Measurements from ENCODE around the gene HP. TPM values are rescaled to one million over a fixed set of nuclear protein-coding genes. Genes with fewer than 3 reads are reported as not detected.
"Not testable (repeated sequence)": the region's sequence is repeated elsewhere in the genome, so short reads cannot be mapped to it uniquely, and the experiment has no call there.

HP gene, protein sequence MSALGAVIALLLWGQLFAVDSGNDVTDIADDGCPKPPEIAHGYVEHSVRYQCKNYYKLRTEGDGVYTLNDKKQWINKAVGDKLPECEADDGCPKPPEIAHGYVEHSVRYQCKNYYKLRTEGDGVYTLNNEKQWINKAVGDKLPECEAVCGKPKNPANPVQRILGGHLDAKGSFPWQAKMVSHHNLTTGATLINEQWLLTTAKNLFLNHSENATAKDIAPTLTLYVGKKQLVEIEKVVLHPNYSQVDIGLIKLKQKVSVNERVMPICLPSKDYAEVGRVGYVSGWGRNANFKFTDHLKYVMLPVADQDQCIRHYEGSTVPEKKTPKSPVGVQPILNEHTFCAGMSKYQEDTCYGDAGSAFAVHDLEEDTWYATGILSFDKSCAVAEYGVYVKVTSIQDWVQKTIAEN
- 137 TPM for total RNA-seq

DNA sequence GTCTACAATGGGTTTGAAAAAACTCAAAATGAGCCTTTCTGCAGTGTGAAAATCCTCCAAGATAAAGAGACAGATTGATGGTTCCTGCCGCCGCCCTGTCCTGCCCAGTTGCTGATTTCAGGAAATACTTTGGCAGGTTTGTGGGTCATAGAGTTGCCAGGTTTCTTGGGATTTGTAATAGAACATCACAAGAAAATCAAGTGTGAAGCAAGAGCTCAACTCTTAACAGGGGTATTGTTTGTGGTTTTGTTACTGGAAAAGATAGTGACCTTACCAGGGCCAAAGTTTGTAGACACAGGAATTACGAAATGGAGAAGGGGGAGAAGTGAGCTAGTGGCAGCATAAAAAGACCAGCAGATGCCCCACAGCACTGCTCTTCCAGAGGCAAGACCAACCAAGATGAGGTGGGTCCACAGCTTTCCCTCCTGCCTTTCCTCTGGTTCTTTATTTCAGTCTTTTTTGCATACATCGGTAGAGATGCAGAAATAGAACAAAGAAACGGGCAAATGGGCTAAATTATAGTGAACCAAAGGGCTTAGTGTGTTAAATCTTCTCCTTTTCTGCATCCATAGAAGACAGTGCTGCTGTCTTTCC lies at the start of gene HP:
TSS of gene HP (plus strand) at position 252 of the 594 bp plus-strand sequence. CDS start at position 400, 148 bp downstream.
- H3K36me3 ChIP-seq; DNase-seq (ENCODE audit: low spot score in 2 of 2); intact Hi-C loops (cut with DNase I); H3K9me3 ChIP-seq; H3K27me3 ChIP-seq; H3K4me3 ChIP-seq; H3K27ac ChIP-seq; H3K4me1 ChIP-seq: not testable (repeated sequence)

DNA sequence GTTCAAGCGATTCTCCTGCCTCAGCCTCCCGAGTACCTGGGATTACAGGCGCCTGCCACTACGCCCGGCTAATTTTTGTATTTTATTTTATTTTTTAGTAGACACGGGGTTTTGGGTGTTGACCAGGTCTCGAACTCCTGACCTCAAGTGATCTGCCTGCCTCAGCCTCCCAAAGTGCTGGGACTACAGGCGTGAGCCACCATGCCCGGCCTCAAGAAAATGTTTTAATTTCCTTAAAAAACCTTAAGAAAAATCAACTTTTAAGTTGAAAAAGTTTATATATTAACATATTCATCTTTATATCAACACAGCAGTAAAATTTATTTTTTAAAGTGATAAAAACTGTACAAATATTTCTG lies 46.3 kb upstream of the HP start:
- intact Hi-C loops (cut with DNase I): loop anchor here (1.0 to 2.0 kb wide), 4 partner anchors 85 to 285 kb away; partner anchors contain the start of genes DHX38, IST1 and TXNL4B
- H3K36me3 ChIP-seq; H3K27me3 ChIP-seq; DNase-seq (ENCODE audit: low spot score in 2 of 2); H3K9me3 ChIP-seq; H3K4me1 ChIP-seq: not testable (repeated sequence)
- H3K27ac ChIP-seq: peak overlapping the region in 1 of 2 donors; percentile 48
- H3K4me3 ChIP-seq: peak overlapping the region; percentile 80 to 94

DNA sequence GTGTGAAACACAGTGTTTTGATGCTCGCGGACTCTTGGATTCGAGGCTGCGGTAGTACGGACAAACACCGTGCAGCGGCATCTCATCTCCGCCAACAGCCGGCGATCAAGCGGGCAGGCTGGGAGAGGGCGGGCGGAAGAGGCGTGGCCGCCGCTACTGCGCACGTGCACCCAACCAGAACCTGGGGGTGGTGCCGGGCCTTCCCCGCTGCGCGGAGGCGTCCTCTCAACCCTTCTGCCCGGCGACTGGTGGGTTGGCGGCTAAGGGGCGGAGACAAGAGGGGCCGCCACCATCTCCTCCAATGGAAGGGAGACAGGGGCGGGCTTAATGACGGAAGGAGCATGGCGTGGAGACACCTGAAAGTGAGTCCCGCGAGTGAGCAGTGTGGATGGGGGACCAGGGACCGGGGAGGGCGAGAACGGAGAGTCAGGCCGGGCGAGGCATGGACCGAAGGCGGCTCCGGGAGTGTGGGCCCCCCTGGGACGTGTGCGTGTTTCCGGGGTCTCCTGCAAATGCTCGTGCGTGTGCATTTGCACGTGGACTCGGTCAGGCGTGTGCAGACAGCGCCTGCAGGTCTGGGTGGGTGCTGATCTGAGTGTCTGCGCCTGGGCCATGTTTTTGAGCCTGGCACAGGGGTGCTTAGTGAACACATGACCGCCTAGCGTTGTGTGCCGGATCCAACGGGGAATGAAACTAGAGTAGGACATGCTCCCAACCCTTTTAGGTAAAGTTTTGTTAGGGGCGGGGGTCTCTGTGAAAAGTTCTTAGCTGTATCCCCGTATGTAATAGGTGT lies 45.7 kb upstream of the HP start, which contains the start of gene DHODH:
TSS of gene DHODH (plus strand) at position 321 of the 793 bp plus-strand sequence. CDS start at position 342, 21 bp downstream.
- Histone ChIP-seq H3K27me3 (no peaks in the 10 kb centered on the region), H3K4me1 (peaks cover 0 to 2% of the 10 kb centered on the region in 2 donors), H3K9me3 (no peaks in the 10 kb centered on the region), H3K4me3 (peak within 1 kb of the TSS; percentile 80 to 94), H3K27ac (peak within 1 kb of the TSS; percentile 42 to 48), H3K36me3 (no peaks in the 10 kb centered on the region)
- peak; percentile 95 to 99 for DNase-seq (ENCODE audit: low spot score in 2 of 2)
- TF ChIP-seq, protein P1, sequence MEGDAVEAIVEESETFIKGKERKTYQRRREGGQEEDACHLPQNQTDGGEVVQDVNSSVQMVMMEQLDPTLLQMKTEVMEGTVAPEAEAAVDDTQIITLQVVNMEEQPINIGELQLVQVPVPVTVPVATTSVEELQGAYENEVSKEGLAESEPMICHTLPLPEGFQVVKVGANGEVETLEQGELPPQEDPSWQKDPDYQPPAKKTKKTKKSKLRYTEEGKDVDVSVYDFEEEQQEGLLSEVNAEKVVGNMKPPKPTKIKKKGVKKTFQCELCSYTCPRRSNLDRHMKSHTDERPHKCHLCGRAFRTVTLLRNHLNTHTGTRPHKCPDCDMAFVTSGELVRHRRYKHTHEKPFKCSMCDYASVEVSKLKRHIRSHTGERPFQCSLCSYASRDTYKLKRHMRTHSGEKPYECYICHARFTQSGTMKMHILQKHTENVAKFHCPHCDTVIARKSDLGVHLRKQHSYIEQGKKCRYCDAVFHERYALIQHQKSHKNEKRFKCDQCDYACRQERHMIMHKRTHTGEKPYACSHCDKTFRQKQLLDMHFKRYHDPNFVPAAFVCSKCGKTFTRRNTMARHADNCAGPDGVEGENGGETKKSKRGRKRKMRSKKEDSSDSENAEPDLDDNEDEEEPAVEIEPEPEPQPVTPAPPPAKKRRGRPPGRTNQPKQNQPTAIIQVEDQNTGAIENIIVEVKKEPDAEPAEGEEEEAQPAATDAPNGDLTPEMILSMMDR (IDR thresholded peaks at IDR 0.05): peak in 2 of 3 experiments; percentile 6 to 15
- intact Hi-C loops (cut with DNase I): loop anchor here (1.0 to 2.0 kb wide), 4 partner anchors 85 to 285 kb away; partner anchors contain the start of genes DHX38, IST1 and TXNL4B

DNA sequence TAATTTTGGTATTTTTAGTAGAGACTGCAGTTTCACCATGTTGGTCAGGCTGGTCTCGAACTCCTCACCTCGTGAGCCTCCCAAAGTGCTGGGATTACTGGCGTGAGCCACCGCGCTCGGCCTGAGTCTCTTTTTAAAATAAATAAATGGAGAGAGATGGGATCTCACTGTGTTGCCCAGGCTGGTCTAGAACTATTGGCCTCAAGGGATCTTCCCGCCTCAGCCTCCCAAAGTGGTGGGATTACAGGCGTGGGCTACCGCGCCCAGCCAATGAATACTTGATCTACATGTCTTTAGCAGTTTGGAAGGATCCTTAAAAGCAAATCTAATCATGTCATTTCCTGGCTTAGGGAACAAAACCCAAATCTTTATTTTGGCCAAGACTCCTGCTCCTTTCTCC lies 44.5 kb upstream of the HP start:
- Histone ChIP-seq H3K36me3 (no peaks in the 10 kb centered on the region), H3K4me1 (peaks cover 0 to 2% of the 10 kb centered on the region in 2 donors), H3K27me3 (no peaks in the 10 kb centered on the region), H3K4me3 (no peak overlapping the region), H3K27ac (no peak overlapping the region), H3K9me3 (no peaks in the 10 kb centered on the region)
- TF ChIP-seq, protein P1 (IDR thresholded peaks at IDR 0.05): no peak
- DNase-seq (ENCODE audit: low spot score in 2 of 2): no peak
- intact Hi-C loops (cut with DNase I): loop anchor here (2.0 kb wide), 1 partner anchor 193 kb away; no protein-coding TSS in a partner anchor

DNA sequence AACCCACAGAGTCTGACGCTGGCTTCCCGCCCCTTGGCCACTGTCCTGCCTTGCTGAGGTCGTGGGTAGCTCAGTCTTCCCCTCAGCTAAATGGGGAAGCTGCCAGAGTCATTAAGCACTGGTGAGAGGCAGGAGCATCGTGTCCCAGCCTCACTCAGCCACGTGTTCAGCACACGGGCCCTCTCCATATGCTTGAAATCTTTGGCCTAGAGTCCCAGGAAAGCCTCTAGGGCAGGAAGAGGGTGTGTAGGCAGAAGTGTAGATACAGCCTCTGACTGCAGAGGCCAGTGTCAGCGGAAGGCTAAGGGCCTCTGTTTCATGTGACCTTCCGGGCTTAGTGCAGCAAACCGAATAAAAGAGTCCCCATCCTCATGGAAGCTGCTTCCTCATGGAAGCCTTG lies 41.7 kb upstream of the HP start:
- TF ChIP-seq, protein P1 (IDR thresholded peaks at IDR 0.05): no peak
- Histone ChIP-seq H3K27me3 (no peaks in the 10 kb centered on the region), H3K9me3 (no peaks in the 10 kb centered on the region), H3K27ac (no peak overlapping the region), H3K36me3 (peaks cover 0 to 11% of the 10 kb centered on the region in 2 donors), H3K4me3 (no peak overlapping the region), H3K4me1 (peaks cover 0 to 2% of the 10 kb centered on the region in 2 donors)
- intact Hi-C loops (cut with DNase I): no loop called here
- no peak for DNase-seq (ENCODE audit: low spot score in 2 of 2)

DNA sequence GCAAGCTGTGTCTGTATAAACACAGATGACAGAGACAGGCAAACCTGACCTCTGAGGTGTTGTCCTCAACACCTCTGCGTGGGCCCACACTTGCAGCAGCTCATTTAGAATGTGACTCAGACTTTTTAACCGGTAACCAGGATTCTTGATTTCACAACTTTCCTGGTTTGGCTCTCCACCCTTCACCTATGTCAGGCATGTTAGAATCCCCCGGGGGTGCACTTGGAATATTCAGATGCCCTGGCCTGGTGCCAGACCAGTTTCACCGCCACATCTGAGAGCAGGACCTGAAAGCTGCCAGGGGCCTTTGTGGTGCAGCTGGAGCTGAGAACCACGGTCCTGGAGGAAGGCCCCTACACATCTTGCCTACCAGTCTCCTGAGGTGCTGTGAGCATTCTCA lies 40.9 kb upstream of the HP start:
- intact Hi-C loops (cut with DNase I): no loop called here
- H3K9me3 ChIP-seq: no peaks in the 10 kb centered on the region
- H3K4me3 ChIP-seq: no peak overlapping the region
- peaks cover 0 to 15% of the 10 kb centered on the region in 2 donors for H3K36me3 ChIP-seq
- H3K27me3 ChIP-seq: no peaks in the 10 kb centered on the region
- DNase-seq (ENCODE audit: low spot score in 2 of 2): no peak
- H3K27ac ChIP-seq: no peak overlapping the region
- TF ChIP-seq, protein P1 (IDR thresholded peaks at IDR 0.05): no peak
- no peaks in the 10 kb centered on the region for H3K4me1 ChIP-seq
